NCI-H2227 (cell line): ENCODE measurements around the gene CHCHD6.
A peak's percentile ranks its signal among the peaks of the same experiment; 100 is the strongest.

Experiments
- DNase-seq: peaks from one replicate; lab custom pipeline; 2025; ENCODE audit not compliant: unreplicated experiment; lab: John Stamatoyannopoulos, UW

CHCHD6 gene

GRCh38 chr3:126703512-126704493 is at the start of gene CHCHD6:
Gene CHCHD6 (plus strand): TSS chr3:126704240. CDS start chr3:126704313, 73 bp downstream.
- DNase-seq: peak; percentile 96

- peak; percentile 82 for DNase-seq
These were observed 49.3 kb upstream of the CHCHD6 start, which contains the start of gene TXNRD3 for GRCh38 chr3:126654571-126655383. Gene TXNRD3 (minus strand): TSS chr3:126655124.

GRCh38 chr3:126655887-126656286 is 48.2 kb upstream of the CHCHD6 start:
- no peak for DNase-seq

GRCh38 chr3:126656371-126657134 is 47.5 kb upstream of the CHCHD6 start:
- DNase-seq: no peak

- DNase-seq: no peak
These were observed 46.1 kb upstream of the CHCHD6 start for GRCh38 chr3:126657901-126658300.

- DNase-seq: no peak
These were observed 45.5 kb upstream of the CHCHD6 start for GRCh38 chr3:126658584-126658983.

GRCh38 chr3:126659915-126660886 is 43.8 kb upstream of the CHCHD6 start:
- no peak for DNase-seq

- no peak for DNase-seq
These were observed 42.3 kb upstream of the CHCHD6 start for GRCh38 chr3:126661532-126662364.

GRCh38 chr3:126663257-126663656 is 40.8 kb upstream of the CHCHD6 start:
- no peak for DNase-seq

GRCh38 chr3:126663750-126664149 is 40.3 kb upstream of the CHCHD6 start:
- DNase-seq: no peak

GRCh38 chr3:126664591-126665214 is 39.3 kb upstream of the CHCHD6 start:
- no peak for DNase-seq

GRCh38 chr3:126665221-126665936 is 38.7 kb upstream of the CHCHD6 start:
- no peak for DNase-seq

GRCh38 chr3:126665959-126666657 is 37.9 kb upstream of the CHCHD6 start:
- no peak for DNase-seq

- no peak for DNase-seq
These were observed 37.1 kb upstream of the CHCHD6 start for GRCh38 chr3:126666658-126667528.

GRCh38 chr3:126667631-126668449 is 36.2 kb upstream of the CHCHD6 start:
- DNase-seq: no peak
